Right ventricle myocardium superior (tissue), 1 donor: ENCODE measurements around the gene COL23A1. TPM values are rescaled to one million over a fixed set of nuclear protein-coding genes. Genes with fewer than 3 reads are reported as not detected.

Experiments used
- ATAC-seq: fragments of 200-7000 bp; cut with Tn5 transposase; one replicate; pipeline ENCODE4 v1.9.1; 2020; ENCODE audit warnings: mild to moderate bottlenecking; ENCODE audit not compliant: poor library complexity
- DNase-seq: peaks from one replicate; pipeline ENCODE4 v3.0.0-alpha.2; 2020
- intact Hi-C: fragments of 100-400 bp; cut with DNase I; formaldehyde crosslinking; loops from one replicate; pipeline ENCODE4 v1.11.2; 2022
- total RNA-seq: library from RNA; stranded (reverse); fragmentation: NEBNext Ultra II Directional; extraction: Animal tissue kit (Norgen Biotek cat#: 25700); gene quantifications from one replicate; pipeline ENCODE4 v1.2.1, GENCODE V29; 2021
- donor health status: DM: no; HTN: yes; CAD: no; lungs with severe emphysema.

Gene COL23A1
- total RNA-seq, 1 donor from 2014 or later, result 18.8 TPM

GRCh38 chr5:178436326-178436940, 153.8 kb downstream of the COL23A1 start:
- no peak for DNase-seq
- intact Hi-C loops, result no loop called here
- no peak for ATAC-seq

- DNase-seq, result no peak
- no peak for ATAC-seq
- intact Hi-C loops, result no loop called here
These were observed 154.6 kb downstream of the COL23A1 start for GRCh38 chr5:178435321-178436238.

- peak; percentile 75 for DNase-seq
- intact Hi-C loops, result no loop called here
- peak; percentile 80 for ATAC-seq
These were observed 155.3 kb downstream of the COL23A1 start for GRCh38 chr5:178434851-178435250.

GRCh38 chr5:178434016-178434761, 156.0 kb downstream of the COL23A1 start:
- ATAC-seq (no peak), DNase-seq (no peak)
- intact Hi-C loops, result no loop called here

- intact Hi-C loops, result no loop called here
- ATAC-seq, result no peak
- DNase-seq, result no peak
These were observed 156.9 kb downstream of the COL23A1 start for GRCh38 chr5:178433273-178433775.

- intact Hi-C loops, result no loop called here
- no peak for ATAC-seq
- no peak for DNase-seq
These were observed 157.5 kb downstream of the COL23A1 start for GRCh38 chr5:178432421-178433272.

GRCh38 chr5:178431782-178432165, 158.4 kb downstream of the COL23A1 start:
- intact Hi-C loops, result no loop called here
- ATAC-seq, result no peak

GRCh38 chr5:178431063-178431781, 159.0 kb downstream of the COL23A1 start:
- DNase-seq, result no peak
- no peak for ATAC-seq
- intact Hi-C loops, result no loop called here

More at GRCh38 chr5:178431782-178432165, 158.4 kb downstream of the COL23A1 start:
- no peak for DNase-seq

- intact Hi-C loops, result no loop called here
- ATAC-seq, result no peak
- no peak for DNase-seq
These were observed 159.8 kb downstream of the COL23A1 start for GRCh38 chr5:178430186-178431062.

GRCh38 chr5:178429491-178430185, 160.6 kb downstream of the COL23A1 start:
- ATAC-seq (no peak), DNase-seq (no peak)
- intact Hi-C loops, result no loop called here

- no peak for ATAC-seq
These were observed 161.1 kb downstream of the COL23A1 start for GRCh38 chr5:178429156-178429468.

GRCh38 chr5:178428341-178429155, 161.6 kb downstream of the COL23A1 start:
- intact Hi-C loops, result no loop called here
- DNase-seq (peak; percentile 88), ATAC-seq (peak; percentile 94)

More at GRCh38 chr5:178429156-178429468, 161.1 kb downstream of the COL23A1 start:
- intact Hi-C loops, result no loop called here
- DNase-seq, result no peak

- no peak for DNase-seq
- intact Hi-C loops, result no loop called here
- ATAC-seq, result no peak
These were observed 162.5 kb downstream of the COL23A1 start for GRCh38 chr5:178427576-178428197.

- no peak for ATAC-seq
- intact Hi-C loops, result no loop called here
These were observed 163.7 kb downstream of the COL23A1 start for GRCh38 chr5:178426326-178427130.

More at GRCh38 chr5:178426326-178427130, 163.7 kb downstream of the COL23A1 start:
- no peak for DNase-seq
